ENCODE data around the gene FBXO48. TPM values are rescaled to one million over a fixed set of nuclear protein-coding genes. Genes with fewer than 3 reads are reported as not detected.

FBXO48 gene
- polyA plus RNA-seq, 1 experiment, result 0.89 TPM

GRCh38 chr2:68512326-68512725 lies 45.2 kb upstream of the FBXO48 start:
- no peaks in the 10 kb centered on the region for H3K27me3 ChIP-seq (ENCODE audit: control insufficient read depth, insufficient read depth, low read length)
- no peak overlapping the region for H3K27ac ChIP-seq (ENCODE audit: low read depth, low read length)
- H3K9me3 ChIP-seq (ENCODE audit: control insufficient read depth, insufficient read depth, low read length), result no peaks in the 10 kb centered on the region
- no peak for TF ChIP-seq CTCF (IDR thresholded peaks at IDR 0.05; ENCODE audit: low read depth, low read length)
- no peak for DNase-seq (ENCODE audit: low read depth, low spot score)
- CTCF ChIA-PET, result interaction anchor here (0.8 kb wide), 1 partner anchor 25 kb away, joined by 3 read pairs; no protein-coding TSS in a partner anchor
- POLR2A ChIA-PET, result no interaction called here
- H3K4me3 ChIP-seq (ENCODE audit: low read depth, low read length), result no peak overlapping the region

DNA sequence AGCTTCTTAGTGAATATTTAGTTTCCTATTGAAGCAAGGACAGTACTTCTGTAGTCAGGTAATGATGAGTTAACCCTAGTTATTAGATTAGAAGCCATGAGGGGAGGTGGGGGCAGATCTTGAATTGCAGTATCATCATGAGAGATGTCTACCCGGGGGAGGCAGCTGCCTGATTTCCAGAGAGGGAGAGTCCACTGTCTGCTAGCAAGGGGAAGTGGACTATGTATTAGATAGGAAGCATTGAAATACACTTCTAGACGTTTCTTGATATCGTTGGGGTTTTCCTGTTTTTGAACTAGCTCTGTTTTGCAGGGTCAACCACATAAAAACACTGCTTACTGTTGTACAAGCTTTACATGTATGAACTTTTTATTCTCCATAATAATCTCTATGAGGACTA lies 39.1 kb upstream of the FBXO48 start:
- Histone ChIP-seq H3K4me3 (ENCODE audit: low read depth, low read length) (no peak overlapping the region), H3K9me3 (ENCODE audit: control insufficient read depth, insufficient read depth, low read length) (no peaks in the 10 kb centered on the region), H3K27ac (ENCODE audit: low read depth, low read length) (no peak overlapping the region), H3K27me3 (ENCODE audit: control insufficient read depth, insufficient read depth, low read length) (no peaks in the 10 kb centered on the region)
- ChIA-PET POLR2A (no interaction called here), CTCF (interaction anchor here (0.6 to 1.3 kb wide), 4 partner anchors 17 to 205 kb away, joined by 3 to 4 read pairs (median 4); no protein-coding TSS in a partner anchor)
- DNase-seq (ENCODE audit: low read depth, low spot score), result no peak
- TF ChIP-seq CTCF (IDR thresholded peaks at IDR 0.05; ENCODE audit: low read depth, low read length), result no peak

- no peak overlapping the region for H3K27ac ChIP-seq (ENCODE audit: low read depth, low read length)
- ChIA-PET CTCF (interaction anchor here (0.6 to 1.3 kb wide), 5 partner anchors 17 to 206 kb away, joined by 3 to 4 read pairs (median 3); no protein-coding TSS in a partner anchor), POLR2A (interaction anchor here (0.6 kb wide), 1 partner anchor 18 kb away, joined by 3 read pairs; no protein-coding TSS in a partner anchor)
- TF ChIP-seq CTCF (IDR thresholded peaks at IDR 0.05; ENCODE audit: low read depth, low read length), result no peak
- H3K27me3 ChIP-seq (ENCODE audit: control insufficient read depth, insufficient read depth, low read length), result no peaks in the 10 kb centered on the region
- no peaks in the 10 kb centered on the region for H3K9me3 ChIP-seq (ENCODE audit: control insufficient read depth, insufficient read depth, low read length)
- no peak for DNase-seq (ENCODE audit: low read depth, low spot score)
- H3K4me3 ChIP-seq (ENCODE audit: low read depth, low read length), result no peak overlapping the region
Observed at GRCh38 chr2:68505603-68506159, 38.6 kb upstream of the FBXO48 start.

DNA sequence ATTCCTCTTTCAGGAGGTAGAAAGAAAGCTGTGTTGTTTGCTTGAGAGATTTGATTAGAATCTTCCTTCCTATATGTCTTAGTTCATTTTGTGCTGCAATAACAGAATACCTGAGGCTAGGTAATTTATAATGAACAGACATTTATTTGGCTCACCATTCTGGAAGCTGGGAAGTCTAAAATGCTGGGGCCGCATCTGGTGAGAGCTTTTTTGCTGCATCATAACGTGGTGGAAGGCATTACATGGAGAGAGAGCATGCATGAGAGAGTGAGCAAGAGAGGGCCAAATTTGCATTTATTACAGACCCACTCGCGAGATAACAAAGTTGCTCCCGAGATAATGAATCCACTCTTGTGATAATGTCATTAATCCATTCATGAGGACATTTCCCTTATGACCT lies 34.7 kb upstream of the FBXO48 start:
- POLR2A ChIA-PET, result no interaction called here
- no peaks in the 10 kb centered on the region for H3K27me3 ChIP-seq (ENCODE audit: control insufficient read depth, insufficient read depth, low read length)
- no peak overlapping the region for H3K4me3 ChIP-seq (ENCODE audit: low read depth, low read length)
- no peak for DNase-seq (ENCODE audit: low read depth, low spot score)
- H3K9me3 ChIP-seq (ENCODE audit: control insufficient read depth, insufficient read depth, low read length), result no peaks in the 10 kb centered on the region
- no peak for TF ChIP-seq CTCF (IDR thresholded peaks at IDR 0.05; ENCODE audit: low read depth, low read length)
- CTCF ChIA-PET, result interaction anchor here (2.3 kb wide), 1 partner anchor 14 kb away, joined by 11 read pairs; no protein-coding TSS in a partner anchor
- H3K27ac ChIP-seq (ENCODE audit: low read depth, low read length), result no peak overlapping the region

GRCh38 chr2:68500649-68501048 lies 33.6 kb upstream of the FBXO48 start:
- no peaks in the 10 kb centered on the region for H3K27me3 ChIP-seq (ENCODE audit: control insufficient read depth, insufficient read depth, low read length)
- TF ChIP-seq CTCF (IDR thresholded peaks at IDR 0.05; ENCODE audit: low read depth, low read length), result no peak
- DNase-seq (ENCODE audit: low read depth, low spot score), result no peak
- H3K27ac ChIP-seq (ENCODE audit: low read depth, low read length), result no peak overlapping the region
- H3K9me3 ChIP-seq (ENCODE audit: control insufficient read depth, insufficient read depth, low read length), result no peaks in the 10 kb centered on the region; the same call in 1 of the 2 replicates
- no peak overlapping the region for H3K4me3 ChIP-seq (ENCODE audit: low read depth, low read length)
- ChIA-PET CTCF (interaction anchor here (2.3 kb wide), 1 partner anchor 13 kb away, joined by 11 read pairs; no protein-coding TSS in a partner anchor), POLR2A (no interaction called here)

Measured in AG04450 (cell line).